Effector memory CD4-positive, alpha-beta T cell (primary cell): ENCODE measurements around the gene DDI2.

ENCODE experiments used
- DNase-seq, 3 donors: peaks; one replicate each; pipeline ENCODE4 v3.0.0-alpha.2; 2020
- H3K27ac ChIP-seq: 2 replicates; pipeline ENCODE4 v1.7.0; 2013; ENCODE audit warnings: mild to moderate bottlenecking, low read length, moderate library complexity; ENCODE audit not compliant: insufficient read depth, poor library complexity, severe bottlenecking
- H3K27me3 ChIP-seq: replicated peaks from 2 replicates; pipeline ENCODE4 v1.7.0; 2013; ENCODE audit warnings: mild to moderate bottlenecking, low read length; ENCODE audit not compliant: insufficient read depth, control insufficient read depth, poor library complexity, severe bottlenecking
- H3K36me3 ChIP-seq: 2 replicates; pipeline ENCODE4 v1.7.0; 2013; ENCODE audit warnings: mild to moderate bottlenecking, low read length, moderate library complexity; ENCODE audit not compliant: control insufficient read depth, insufficient read depth
- H3K4me1 ChIP-seq: 2 replicates; pipeline ENCODE4 v1.7.0; 2013; ENCODE audit warnings: low read length, mild to moderate bottlenecking; ENCODE audit not compliant: control insufficient read depth, insufficient read depth, poor library complexity, severe bottlenecking
- H3K4me3 ChIP-seq: 2 replicates; pipeline ENCODE4 v1.7.0; 2013; ENCODE audit warnings: low read length, low read depth, mild to moderate bottlenecking; ENCODE audit not compliant: insufficient read depth, poor library complexity, severe bottlenecking
- H3K9me3 ChIP-seq: 2 replicates; pipeline ENCODE4 v1.7.0; 2013; ENCODE audit warnings: mild to moderate bottlenecking, low read length, moderate library complexity; ENCODE audit not compliant: control insufficient read depth

Gene DDI2

DNA sequence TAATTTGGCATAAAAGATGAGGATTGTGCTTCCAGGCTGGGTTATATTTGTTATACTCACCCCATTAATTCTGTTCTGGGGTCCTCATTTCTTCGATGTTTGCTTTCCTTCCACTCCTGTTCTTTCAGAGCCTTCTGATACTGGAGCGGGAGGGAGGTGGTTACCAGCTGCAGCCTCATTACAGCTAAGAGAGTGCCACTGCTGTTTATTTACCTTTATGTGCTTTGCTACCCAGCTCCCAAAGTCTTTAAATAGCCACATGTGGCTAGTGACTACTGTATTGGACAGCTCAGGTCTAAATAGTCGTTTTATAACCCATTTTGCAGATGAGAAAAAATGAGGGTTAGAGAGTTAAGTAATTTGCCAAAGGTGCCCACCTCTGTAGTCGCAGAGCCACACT lies 92.0 kb downstream of the DDI2 start:
- no peaks in the 10 kb centered on the region for H3K4me1 ChIP-seq
- no peak overlapping the region for H3K27ac ChIP-seq
- H3K9me3 ChIP-seq: no peaks in the 10 kb centered on the region
- H3K27me3 ChIP-seq: no peaks in the 10 kb centered on the region
- H3K4me3 ChIP-seq: no peak overlapping the region
- H3K36me3 ChIP-seq: peaks cover 3% of the 10 kb centered on the region
- no peak for DNase-seq

DNA sequence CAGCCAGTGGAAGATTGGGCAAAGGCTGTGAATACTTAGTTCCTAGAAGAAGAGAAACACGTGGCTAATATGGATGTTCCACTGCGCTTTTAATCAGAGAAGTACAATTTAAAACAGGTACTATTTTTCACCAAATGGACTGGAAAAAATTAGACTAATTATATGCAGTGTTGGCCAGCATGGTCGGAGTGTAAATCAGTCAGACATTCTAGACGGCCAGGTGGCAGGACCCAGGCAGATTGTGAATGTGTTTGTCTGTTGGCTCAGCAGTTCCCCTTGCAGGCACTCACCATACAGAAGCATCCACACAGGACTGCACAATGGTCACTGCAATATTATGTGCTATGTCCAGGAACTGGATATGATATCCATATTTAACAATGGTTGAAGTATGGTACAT lies 94.9 kb downstream of the DDI2 start:
- Histone ChIP-seq H3K27ac (no peak overlapping the region), H3K4me3 (no peak overlapping the region), H3K4me1 (no peaks in the 10 kb centered on the region), H3K9me3 (no peaks in the 10 kb centered on the region), H3K27me3 (no peaks in the 10 kb centered on the region), H3K36me3 (peaks cover 10% of the 10 kb centered on the region)
- no peak for DNase-seq

DNA sequence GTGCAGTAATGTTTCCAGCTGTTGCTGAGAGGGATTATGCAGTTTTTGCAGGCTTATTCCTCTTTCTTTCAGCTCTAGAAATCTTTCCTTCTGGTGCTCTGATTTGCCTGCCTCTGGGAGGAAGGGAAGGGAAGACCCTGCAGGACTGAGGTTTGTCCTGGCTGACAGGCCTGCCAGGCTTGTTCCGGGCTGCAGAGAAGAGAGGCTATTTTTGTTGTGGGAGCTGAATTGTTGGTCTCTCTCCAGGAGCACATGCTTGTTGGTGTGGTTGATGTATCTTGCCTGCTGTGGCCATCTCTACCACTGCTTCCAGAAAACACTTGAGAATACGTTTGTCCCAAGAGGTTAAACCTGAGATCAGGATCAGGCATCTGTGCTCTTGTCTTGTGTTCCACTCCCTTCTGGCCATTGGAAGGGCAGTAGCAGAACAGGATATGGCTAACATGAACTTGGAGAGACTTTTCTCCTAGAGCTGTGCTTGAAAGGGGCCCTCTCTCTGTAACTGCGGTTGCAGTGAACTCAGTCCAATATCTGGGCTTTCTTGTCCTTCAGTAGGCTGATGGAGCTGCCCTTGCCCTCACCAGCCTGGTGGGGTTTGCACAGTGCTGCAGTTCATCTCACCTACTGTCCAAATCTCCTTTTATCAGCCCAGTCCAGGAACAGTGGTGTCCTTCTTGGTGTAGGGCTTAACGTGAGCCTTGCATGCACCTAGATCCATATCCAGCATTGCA lies 97.3 kb downstream of the DDI2 start:
- no peak overlapping the region for H3K27ac ChIP-seq
- H3K4me1 ChIP-seq: no peaks in the 10 kb centered on the region
- DNase-seq: no peak
- no peak overlapping the region for H3K4me3 ChIP-seq
- peaks cover 31% of the 10 kb centered on the region for H3K36me3 ChIP-seq
- no peaks in the 10 kb centered on the region for H3K9me3 ChIP-seq
- H3K27me3 ChIP-seq: no peaks in the 10 kb centered on the region

GRCh38 chr1:15717418-15718125 lies 100.3 kb downstream of the DDI2 start:
- Histone ChIP-seq H3K4me1 (no peaks in the 10 kb centered on the region), H3K36me3 (peaks cover 43% of the 10 kb centered on the region), H3K27me3 (no peaks in the 10 kb centered on the region), H3K4me3 (no peak overlapping the region), H3K9me3 (no peaks in the 10 kb centered on the region), H3K27ac (no peak overlapping the region)
- DNase-seq: no peak

DNA sequence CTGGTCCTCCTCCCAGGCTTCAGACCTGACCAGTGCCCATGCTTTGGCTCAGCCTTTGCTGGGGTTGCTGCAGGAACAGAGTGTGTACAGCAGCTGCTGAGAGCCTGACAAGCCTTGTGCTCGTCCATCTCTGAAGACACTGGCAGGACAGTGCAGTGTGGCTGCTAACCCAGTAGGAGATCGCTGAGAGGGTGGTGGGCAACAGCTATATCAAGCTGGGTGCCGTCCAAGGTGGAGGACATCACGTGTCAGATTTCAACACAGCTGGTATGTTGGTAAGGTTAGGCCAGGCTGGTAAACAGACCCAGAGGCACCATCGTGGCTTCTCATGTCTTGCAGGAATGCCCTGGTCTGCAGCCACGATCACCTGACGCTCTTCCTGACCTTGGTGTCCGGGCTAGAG lies 100.9 kb downstream of the DDI2 start:
- Histone ChIP-seq H3K4me1 (no peaks in the 10 kb centered on the region), H3K27me3 (no peaks in the 10 kb centered on the region), H3K4me3 (no peak overlapping the region), H3K9me3 (no peaks in the 10 kb centered on the region), H3K27ac (no peak overlapping the region), H3K36me3 (peaks cover 49% of the 10 kb centered on the region)
- no peak for DNase-seq
